Thoracic aorta (tissue), 2 donors: Measurements from ENCODE around the gene SRGAP1. TPM values are rescaled to one million over a fixed set of nuclear protein-coding genes. Genes with fewer than 3 reads are reported as not detected.

Experiments used
- ATAC-seq: fragments of 150-250 bp; one replicate; pipeline ENCODE4 v1.8.0; 2017; ENCODE audit warnings: low read depth; ENCODE audit not compliant: insufficient number of reproducible peaks, low FRiP score
- DNase-seq: peaks from one replicate; pipeline ENCODE4 v3.0.0-alpha.2; 2020; ENCODE audit warnings: low spot score
- H3K27ac ChIP-seq, 2 donors: fragments of 200-600 bp; sonication (generic); 1 replicate in 1 of 2; 2 replicates in 1 of 2; pipeline ENCODE4 v1.5.1; 2016; ENCODE audit warnings: mild to moderate bottlenecking in 2 of 2, moderate library complexity in 2 of 2
- H3K27me3 ChIP-seq: fragments of 200-600 bp; sonication (generic); replicated peaks from 2 replicates; pipeline ENCODE4 v1.6.0; 2016; ENCODE audit warnings: mild to moderate bottlenecking; ENCODE audit not compliant: insufficient read depth
- H3K36me3 ChIP-seq: fragments of 200-600 bp; sonication (generic); one replicate; pipeline ENCODE4 v1.5.1; 2016
- H3K4me1 ChIP-seq, 2 donors: fragments of 200-600 bp; sonication (generic); 1 replicate in 1 of 2; 2 replicates in 1 of 2; pipeline versions ENCODE4 v1.5.1 to v1.6.0; 2016; ENCODE audit warnings: low read depth in 2 of 2, mild to moderate bottlenecking in 1 of 2; ENCODE audit not compliant: control insufficient read depth in 1 of 2
- H3K4me3 ChIP-seq: fragments of 200-600 bp; sonication (generic); 2 replicates; pipeline ENCODE4 v1.5.1; 2016; ENCODE audit warnings: mild to moderate bottlenecking
- H3K9me3 ChIP-seq: fragments of 200-600 bp; sonication (generic); 2 replicates; pipeline ENCODE4 v1.5.1; 2016
- total RNA-seq, 2 donors: library from RNA; depleted of rRNA; stranded (reverse); fragments of >200 nt; gene quantifications; one replicate each; pipeline versions ENCODE4 v1.1.0 to v1.2.3, GENCODE V29; 2016
- TF ChIP-seq, protein P1 (sequence below): fragments of 200-600 bp; sonication (generic); IDR thresholded peaks from one replicate; pipeline ENCODE4 v1.5.1; 2019; ENCODE audit warnings: antibody characterized with exemption

Gene SRGAP1
- total RNA-seq, 2 donors from 2014 or later = 7.9 to 24.1 TPM

DNA sequence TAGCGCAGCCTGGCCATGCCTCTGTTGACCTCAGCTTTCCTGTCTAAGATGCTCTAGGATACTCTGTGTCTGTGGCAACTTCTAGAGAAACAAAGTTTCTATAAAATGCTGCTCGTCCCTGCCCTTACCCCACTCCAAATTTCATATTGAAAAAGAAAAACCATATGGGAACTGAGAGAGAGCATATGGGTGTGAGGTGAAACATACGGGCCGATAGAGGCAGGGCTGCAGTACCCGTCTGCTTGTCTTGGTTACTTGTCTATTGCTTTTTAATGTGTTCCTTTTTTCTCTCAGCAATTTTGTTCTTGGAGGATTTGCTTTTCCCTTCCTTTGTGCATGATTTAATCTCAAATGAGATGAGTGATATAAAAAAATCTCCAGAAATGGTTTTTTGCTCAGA lies 113.0 kb downstream of the SRGAP1 start:
- no peak overlapping the region for H3K27ac ChIP-seq

DNA sequence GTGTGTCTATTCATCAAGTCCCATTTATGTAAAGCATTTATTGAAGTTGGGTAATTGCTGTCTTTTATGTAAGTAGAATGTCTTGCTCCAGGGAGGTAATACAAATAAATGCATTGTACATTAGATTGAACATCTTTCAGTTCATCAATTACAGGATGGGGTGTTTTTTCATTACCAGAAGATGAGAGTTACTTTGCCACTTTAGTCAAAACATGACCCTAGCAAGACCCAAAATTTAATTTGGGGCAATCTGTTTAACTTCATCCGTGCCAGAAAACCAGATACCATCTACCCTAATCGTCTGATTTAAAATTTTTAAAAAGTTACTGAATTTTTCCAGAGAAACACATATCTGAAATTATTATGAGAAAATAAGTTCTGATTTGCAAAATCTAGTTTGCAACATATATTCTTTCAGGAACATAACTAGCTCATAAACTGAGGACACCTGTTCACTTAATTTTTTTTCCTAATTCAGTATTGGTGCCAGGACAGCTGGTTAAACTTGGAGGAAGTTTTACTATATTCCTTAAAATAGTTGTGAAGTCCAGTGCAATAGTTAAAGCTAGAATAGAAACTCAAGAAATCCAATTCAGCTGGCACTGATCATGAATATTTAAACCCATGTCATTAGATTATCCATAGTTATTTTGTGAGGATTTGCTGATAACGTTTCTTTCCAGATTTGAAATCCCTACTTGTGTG lies 114.5 kb downstream of the SRGAP1 start:
- H3K27ac ChIP-seq = no peak overlapping the region
- H3K36me3 ChIP-seq = no peaks in the 10 kb centered on the region
- no peak overlapping the region for H3K4me3 ChIP-seq
- TF ChIP-seq, protein P1, sequence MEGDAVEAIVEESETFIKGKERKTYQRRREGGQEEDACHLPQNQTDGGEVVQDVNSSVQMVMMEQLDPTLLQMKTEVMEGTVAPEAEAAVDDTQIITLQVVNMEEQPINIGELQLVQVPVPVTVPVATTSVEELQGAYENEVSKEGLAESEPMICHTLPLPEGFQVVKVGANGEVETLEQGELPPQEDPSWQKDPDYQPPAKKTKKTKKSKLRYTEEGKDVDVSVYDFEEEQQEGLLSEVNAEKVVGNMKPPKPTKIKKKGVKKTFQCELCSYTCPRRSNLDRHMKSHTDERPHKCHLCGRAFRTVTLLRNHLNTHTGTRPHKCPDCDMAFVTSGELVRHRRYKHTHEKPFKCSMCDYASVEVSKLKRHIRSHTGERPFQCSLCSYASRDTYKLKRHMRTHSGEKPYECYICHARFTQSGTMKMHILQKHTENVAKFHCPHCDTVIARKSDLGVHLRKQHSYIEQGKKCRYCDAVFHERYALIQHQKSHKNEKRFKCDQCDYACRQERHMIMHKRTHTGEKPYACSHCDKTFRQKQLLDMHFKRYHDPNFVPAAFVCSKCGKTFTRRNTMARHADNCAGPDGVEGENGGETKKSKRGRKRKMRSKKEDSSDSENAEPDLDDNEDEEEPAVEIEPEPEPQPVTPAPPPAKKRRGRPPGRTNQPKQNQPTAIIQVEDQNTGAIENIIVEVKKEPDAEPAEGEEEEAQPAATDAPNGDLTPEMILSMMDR = no peak
- H3K9me3 ChIP-seq = no peaks in the 10 kb centered on the region
- no peaks in the 10 kb centered on the region for H3K27me3 ChIP-seq
- DNase-seq = no peak
- no peak for ATAC-seq
- H3K4me1 ChIP-seq = peaks cover 15 to 20% of the 10 kb centered on the region in 2 donors

More for the DNA sequence above, 113.0 kb downstream of the SRGAP1 start:
- no peaks in the 10 kb centered on the region for H3K9me3 ChIP-seq
- H3K4me3 ChIP-seq = no peak overlapping the region
- no peaks in the 10 kb centered on the region for H3K36me3 ChIP-seq
- ATAC-seq (no peak), DNase-seq (no peak)
- TF ChIP-seq, protein P1 = no peak
- no peaks in the 10 kb centered on the region for H3K27me3 ChIP-seq
- peaks cover 8 to 13% of the 10 kb centered on the region in 2 donors for H3K4me1 ChIP-seq

DNA sequence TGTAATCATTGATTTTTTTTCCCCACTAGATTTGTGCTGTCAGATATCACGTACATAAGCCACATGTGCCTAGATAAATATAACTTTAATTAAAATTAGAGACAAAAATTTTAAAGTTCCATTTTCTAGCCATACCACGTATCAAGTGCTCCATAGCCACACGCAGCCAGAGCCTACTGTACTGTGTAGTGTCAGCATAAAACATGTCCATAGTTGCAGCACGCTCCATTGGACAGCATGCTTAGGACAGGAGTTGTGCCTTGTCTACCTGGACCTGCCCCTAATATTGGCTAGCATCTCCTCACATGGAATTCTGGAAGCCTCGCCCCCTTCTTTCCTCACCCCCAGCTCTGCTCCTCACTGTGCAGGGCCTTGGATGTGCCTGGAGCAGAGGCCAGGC lies 116.5 kb downstream of the SRGAP1 start:
- TF ChIP-seq, protein P1 = no peak
- H3K4me3 ChIP-seq = no peak overlapping the region
- H3K27me3 ChIP-seq = no peaks in the 10 kb centered on the region
- no peak overlapping the region for H3K27ac ChIP-seq
- H3K4me1 ChIP-seq = peaks cover 12% of the 10 kb centered on the region in 2 donors
- no peaks in the 10 kb centered on the region for H3K9me3 ChIP-seq
- ATAC-seq (no peak), DNase-seq (no peak)
- no peaks in the 10 kb centered on the region for H3K36me3 ChIP-seq

DNA sequence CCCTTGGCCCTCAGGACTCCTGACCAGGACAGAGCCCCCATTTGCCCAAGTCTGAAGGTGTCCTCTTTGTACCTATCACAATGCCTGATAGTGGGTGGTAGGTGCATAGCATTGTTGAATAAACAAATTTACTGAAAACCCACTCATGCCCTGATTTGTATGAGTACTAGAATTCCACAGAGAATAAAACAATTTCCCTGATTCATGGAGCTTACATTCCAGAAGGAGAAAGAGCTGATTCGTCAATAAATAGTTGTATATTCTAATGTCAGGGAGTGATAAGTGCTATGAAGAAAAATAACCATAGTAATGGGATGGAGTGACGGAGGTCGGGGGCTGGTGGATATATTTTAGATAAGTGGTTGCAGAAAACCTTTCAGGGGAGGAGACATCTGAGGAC lies 117.0 kb downstream of the SRGAP1 start:
- TF ChIP-seq, protein P1 = no peak
- no peak overlapping the region for H3K27ac ChIP-seq
- no peaks in the 10 kb centered on the region for H3K9me3 ChIP-seq
- H3K27me3 ChIP-seq = no peaks in the 10 kb centered on the region
- peaks cover 10 to 12% of the 10 kb centered on the region in 2 donors for H3K4me1 ChIP-seq
- DNase-seq (no peak), ATAC-seq (no peak)
- H3K4me3 ChIP-seq = no peak overlapping the region
- no peaks in the 10 kb centered on the region for H3K36me3 ChIP-seq

DNA sequence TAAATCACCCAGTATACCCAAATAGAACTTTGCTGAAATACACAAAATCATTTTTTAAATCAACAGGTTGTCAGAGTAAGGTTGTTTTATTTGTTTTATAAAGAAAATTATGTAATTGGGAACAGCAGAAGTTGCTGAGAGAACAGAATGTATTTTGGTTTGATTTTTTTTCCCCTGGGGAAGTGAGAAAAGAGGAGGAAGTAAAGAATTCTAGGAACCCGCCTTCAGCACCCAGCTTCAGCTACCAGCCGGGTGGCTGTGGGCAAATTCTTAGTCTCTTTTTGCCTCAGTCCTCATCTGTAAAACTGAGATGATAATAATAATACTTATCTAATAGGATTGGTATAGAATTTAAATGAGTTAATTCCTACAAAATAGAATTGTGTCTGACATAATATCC lies 119.4 kb downstream of the SRGAP1 start:
- ATAC-seq (no peak), DNase-seq (no peak)
- H3K27ac ChIP-seq = no peak overlapping the region
- TF ChIP-seq, protein P1 = no peak
- no peaks in the 10 kb centered on the region for H3K9me3 ChIP-seq
- H3K4me1 ChIP-seq = peaks cover 16 to 17% of the 10 kb centered on the region in 2 donors
- H3K4me3 ChIP-seq = no peak overlapping the region
- no peaks in the 10 kb centered on the region for H3K36me3 ChIP-seq
- no peaks in the 10 kb centered on the region for H3K27me3 ChIP-seq
